Natural killer cell treated with Interleukin-12 subunit alpha and Interleukin-12 subunit beta and Interleukin-15 and Interleukin-18, amount 100 ng/mL, for 72 hours (primary cell): ENCODE data around the gene SLC4A8. TPM values are rescaled to one million over a fixed set of nuclear protein-coding genes. Genes with fewer than 3 reads are reported as not detected.

Experiments used
- ATAC-seq, 2 donors: fragments of 150-1000 bp; cut with Tn5 transposase in 1 of 2; sonication (Bioruptor Pico), chemical (Tn5 transposase) in 1 of 2; 2 replicates each; pipeline ENCODE4 v1.10.0; 2021
- DNase-seq: peaks from one replicate; pipeline ENCODE4 v3.0.0; 2022; ENCODE audit warnings: low spot score
- H3K27ac Mint-ChIP-seq, 2 donors: 1 replicate in 1 of 2; 2 replicates in 1 of 2; pipeline ENCODE4 v1.8.0; 2022; ENCODE audit warnings: mixed read lengths in 2 of 2, mild to moderate bottlenecking in 1 of 2, moderate library complexity in 1 of 2
- H3K27me3 Mint-ChIP-seq, 2 donors: 1 replicate in 1 of 2; 2 replicates in 1 of 2; pipeline ENCODE4 v1.8.0; 2022; ENCODE audit warnings: mixed read lengths in 2 of 2
- H3K36me3 Mint-ChIP-seq: one replicate; pipeline ENCODE4 v1.8.0; 2022; ENCODE audit warnings: mixed read lengths
- H3K4me1 Mint-ChIP-seq, 2 donors: 1 replicate in 1 of 2; 2 replicates in 1 of 2; pipeline ENCODE4 v1.8.0; 2022; ENCODE audit warnings: low read depth in 2 of 2, mixed read lengths in 2 of 2, mild to moderate bottlenecking in 1 of 2
- H3K4me3 Mint-ChIP-seq: one replicate; pipeline ENCODE4 v1.8.0; 2022; ENCODE audit warnings: mixed read lengths
- H3K9me3 Mint-ChIP-seq: 2 replicates; pipeline ENCODE4 v1.8.0; 2022; ENCODE audit warnings: mixed read lengths
- total RNA-seq, 2 donors: library from RNA; stranded (reverse); gene quantifications; one replicate each; pipeline ENCODE4 v1.2.3, GENCODE V29; 2022

The SLC4A8 gene
- total RNA-seq = 1 to 10 TPM; 4.3 to 6.3 TPM

GRCh38 chr12:51424662-51425539, at the start of gene SLC4A8:
Gene SLC4A8, plus strand, starts transcription at chr12:51424831. Its CDS starts 157 bp downstream, at chr12:51424988.
- H3K27ac Mint-ChIP-seq = peak within 1 kb of the TSS in 1 of 2 donors; percentile 41
- H3K36me3 Mint-ChIP-seq = no peaks in the 10 kb centered on the region
- DNase-seq (peak; percentile 95), ATAC-seq (peak; percentile 98)
- no peaks in the 10 kb centered on the region for H3K9me3 Mint-ChIP-seq
- H3K4me1 Mint-ChIP-seq = peaks cover 10 to 13% of the 10 kb centered on the region in 2 donors
- no peaks in the 10 kb centered on the region for H3K27me3 Mint-ChIP-seq
- peak within 1 kb of the TSS; percentile 89 for H3K4me3 Mint-ChIP-seq

- H3K27ac Mint-ChIP-seq = peak overlapping the region in 1 of 2 donors; percentile 66
- no peak overlapping the region for H3K4me3 Mint-ChIP-seq
- H3K9me3 Mint-ChIP-seq = no peaks in the 10 kb centered on the region
- H3K36me3 Mint-ChIP-seq = peaks cover 17% of the 10 kb centered on the region
- no peak for DNase-seq
- no peaks in the 10 kb centered on the region for H3K27me3 Mint-ChIP-seq
- H3K4me1 Mint-ChIP-seq = peaks cover 25 to 41% of the 10 kb centered on the region in 2 donors
- ATAC-seq = no peak
Observed at GRCh38 chr12:51374856-51375255, 49.8 kb upstream of the SLC4A8 start.

GRCh38 chr12:51377099-51377984, 47.3 kb upstream of the SLC4A8 start:
- ATAC-seq = no peak
- Mint-ChIP-seq H3K36me3 (peaks cover 24% of the 10 kb centered on the region), H3K27ac (peak overlapping the region in 1 of 2 donors; percentile 11), H3K9me3 (no peaks in the 10 kb centered on the region), H3K27me3 (no peaks in the 10 kb centered on the region), H3K4me3 (no peak overlapping the region), H3K4me1 (peaks cover 12 to 34% of the 10 kb centered on the region in 2 donors)
- peak; percentile 46 for DNase-seq

DNA sequence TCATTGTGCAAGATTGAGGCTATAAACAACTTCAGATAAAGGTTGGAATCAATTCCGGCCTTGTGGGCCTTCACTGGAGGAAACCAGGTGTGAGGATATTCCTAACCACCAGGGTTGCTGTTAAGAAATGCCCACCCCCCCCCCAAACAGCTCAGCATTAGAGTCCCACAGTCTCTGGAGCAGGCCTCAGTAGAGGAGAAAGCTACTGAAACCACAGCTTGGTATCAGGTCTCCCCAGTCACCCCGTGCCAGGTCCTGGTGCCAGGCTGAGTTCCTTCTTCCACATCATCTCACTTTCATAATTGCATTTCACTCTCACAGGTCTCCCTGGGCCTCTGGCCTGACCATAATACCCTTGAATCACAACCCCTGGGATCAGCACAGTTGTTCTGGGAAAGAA, 45.9 kb upstream of the SLC4A8 start:
- Mint-ChIP-seq H3K4me1 (peaks cover 8 to 27% of the 10 kb centered on the region in 2 donors), H3K27me3 (no peaks in the 10 kb centered on the region), H3K9me3 (no peaks in the 10 kb centered on the region), H3K4me3 (no peak overlapping the region), H3K36me3 (peaks cover 27% of the 10 kb centered on the region), H3K27ac (peak overlapping the region in 1 of 2 donors; percentile 47)
- DNase-seq (no peak), ATAC-seq (no peak)

DNA sequence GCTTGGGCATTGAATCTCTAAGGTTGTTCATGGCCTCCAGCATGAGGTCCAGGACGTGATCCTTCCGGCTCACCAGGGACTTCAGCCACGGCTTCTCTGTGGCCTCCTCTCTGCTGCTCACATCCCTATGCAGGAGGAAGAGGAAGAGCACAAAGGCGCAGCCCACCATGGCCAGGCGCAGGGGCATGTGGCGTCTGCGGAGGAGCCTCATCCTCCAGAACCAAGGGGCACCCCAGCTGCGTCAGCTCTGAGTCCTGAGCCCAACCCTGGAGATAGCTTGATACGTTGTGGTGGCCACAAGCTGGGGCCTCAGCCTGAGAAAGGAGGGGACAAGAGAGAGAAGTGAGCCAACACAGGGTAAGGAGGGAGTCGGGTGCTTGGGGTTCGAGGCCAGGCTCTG, 45.1 kb upstream of the SLC4A8 start:
- H3K4me1 Mint-ChIP-seq = peaks cover 11 to 26% of the 10 kb centered on the region in 2 donors
- no peak overlapping the region for H3K4me3 Mint-ChIP-seq
- no peak for DNase-seq
- no peaks in the 10 kb centered on the region for H3K9me3 Mint-ChIP-seq
- H3K27me3 Mint-ChIP-seq = no peaks in the 10 kb centered on the region
- H3K36me3 Mint-ChIP-seq = peaks cover 26% of the 10 kb centered on the region
- ATAC-seq = no peak
- H3K27ac Mint-ChIP-seq = no peak overlapping the region

DNA sequence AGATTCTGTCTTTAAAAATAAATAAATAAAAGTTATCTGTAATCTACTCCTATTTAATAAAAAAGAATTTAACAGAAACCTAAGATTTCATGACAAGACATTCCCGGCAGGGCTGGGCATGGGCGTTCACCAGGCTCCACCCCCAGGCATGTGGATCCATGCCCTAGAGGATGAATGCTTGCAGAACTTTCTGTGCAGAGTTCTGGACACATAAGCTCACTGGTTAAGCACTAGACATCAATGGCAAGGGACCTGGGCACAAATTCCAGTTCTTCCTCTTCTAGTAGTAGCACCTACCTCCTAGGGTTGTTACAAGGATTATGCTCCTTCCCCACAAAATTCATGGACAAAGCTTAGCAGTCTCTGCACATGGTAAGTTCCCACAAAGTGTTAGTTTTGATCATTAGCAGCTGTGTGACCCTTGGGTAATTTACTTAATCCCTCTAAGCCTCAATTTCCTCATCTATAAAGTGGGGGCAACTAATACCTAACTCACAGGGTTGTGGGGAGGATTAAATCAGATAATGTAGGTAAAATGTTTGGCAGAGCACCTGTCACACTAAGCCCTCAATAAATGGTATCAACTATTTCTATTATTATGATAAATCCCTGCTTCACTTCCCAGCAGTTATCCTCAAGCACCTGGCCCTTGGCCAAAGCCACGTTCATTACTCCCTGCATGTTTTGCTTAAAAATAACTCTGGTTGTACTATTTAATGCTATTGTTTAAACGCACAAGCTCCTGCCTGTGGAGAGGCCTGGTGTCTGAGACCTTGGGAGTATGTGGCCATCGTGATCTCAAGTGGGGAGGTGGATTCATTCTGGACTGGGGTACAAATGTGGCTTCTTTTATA, 43.2 kb upstream of the SLC4A8 start:
- Mint-ChIP-seq H3K4me1 (peaks cover 20 to 28% of the 10 kb centered on the region in 2 donors), H3K27me3 (no peaks in the 10 kb centered on the region), H3K9me3 (no peaks in the 10 kb centered on the region), H3K36me3 (peaks cover 17% of the 10 kb centered on the region), H3K27ac (no peak overlapping the region), H3K4me3 (no peak overlapping the region)
- DNase-seq (no peak), ATAC-seq (no peak)

- Mint-ChIP-seq H3K36me3 (peaks cover 17% of the 10 kb centered on the region), H3K9me3 (no peaks in the 10 kb centered on the region), H3K27ac (peak overlapping the region in 1 of 2 donors; percentile 5), H3K4me1 (peaks cover 25 to 33% of the 10 kb centered on the region in 2 donors), H3K27me3 (no peaks in the 10 kb centered on the region), H3K4me3 (no peak overlapping the region)
- ATAC-seq (no peak), DNase-seq (no peak)
Observed at GRCh38 chr12:51382173-51382572, 42.5 kb upstream of the SLC4A8 start.

DNA sequence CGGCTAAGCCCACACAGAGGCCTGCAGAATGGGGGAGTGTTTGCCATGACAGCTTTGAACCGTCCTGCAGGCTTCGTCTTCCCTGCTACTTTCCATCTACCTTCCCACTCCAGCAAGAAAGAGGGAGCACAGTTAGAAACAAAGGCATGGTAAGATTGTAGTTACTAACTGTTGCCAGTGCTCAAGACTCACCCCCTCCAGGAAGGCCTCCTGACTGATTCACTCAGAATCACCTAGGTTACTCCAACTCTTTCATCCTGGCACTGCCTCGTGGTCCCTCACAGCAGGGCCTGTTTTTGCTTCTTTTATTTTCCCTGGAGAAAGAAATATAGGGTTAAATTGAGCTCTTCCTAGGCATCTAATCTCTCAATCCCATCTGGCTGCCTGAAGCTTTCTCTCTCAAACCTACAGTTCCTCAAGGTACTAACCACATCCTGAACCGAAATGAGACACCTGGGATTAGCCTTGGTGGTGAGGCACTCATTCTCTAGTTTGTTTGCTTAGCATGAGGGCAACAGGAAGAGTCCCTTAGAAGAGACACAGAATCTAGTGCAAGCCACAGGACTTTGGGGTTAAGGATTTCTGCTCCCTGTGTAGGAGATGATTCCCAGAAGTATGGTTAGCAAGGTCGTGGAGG, 41.2 kb upstream of the SLC4A8 start:
- Mint-ChIP-seq H3K9me3 (no peaks in the 10 kb centered on the region), H3K36me3 (peaks cover 10% of the 10 kb centered on the region), H3K4me3 (no peak overlapping the region), H3K4me1 (peaks cover 36 to 39% of the 10 kb centered on the region in 2 donors), H3K27ac (peak overlapping the region in 1 of 2 donors; percentile 47), H3K27me3 (no peaks in the 10 kb centered on the region)
- ATAC-seq = no peak
- no peak for DNase-seq

DNA sequence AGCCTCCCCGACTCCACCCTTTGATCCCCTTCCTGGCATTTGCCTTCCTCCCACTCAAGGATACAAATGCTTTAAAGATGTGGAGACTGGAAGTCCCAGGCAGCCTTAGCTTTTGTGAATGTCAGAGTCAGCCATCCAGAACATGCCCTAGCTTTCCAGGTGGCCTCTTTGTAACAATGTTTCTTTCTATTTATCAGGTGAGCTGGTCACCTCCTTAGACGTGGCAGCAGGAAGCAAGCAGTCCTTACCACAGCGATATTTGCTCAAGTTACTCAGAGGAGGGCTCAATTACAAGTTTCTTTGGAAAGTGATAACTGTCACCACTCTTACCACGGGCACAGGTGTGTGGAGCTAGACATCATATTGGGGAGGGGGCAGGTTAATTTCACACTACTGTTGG, 38.3 kb upstream of the SLC4A8 start:
- Mint-ChIP-seq H3K4me1 (peaks cover 63 to 65% of the 10 kb centered on the region in 2 donors), H3K27ac (peak overlapping the region in 1 of 2 donors; percentile 33), H3K9me3 (no peaks in the 10 kb centered on the region), H3K4me3 (peak overlapping the region; percentile 11), H3K27me3 (no peaks in the 10 kb centered on the region), H3K36me3 (peaks cover 10% of the 10 kb centered on the region)
- no peak for DNase-seq
- ATAC-seq = no peak

GRCh38 chr12:51388069-51388799, 36.4 kb upstream of the SLC4A8 start:
- Mint-ChIP-seq H3K4me3 (peak overlapping the region; percentile 14), H3K27me3 (no peaks in the 10 kb centered on the region), H3K27ac (peak overlapping the region; percentile 32 to 95), H3K4me1 (peaks cover 61 to 70% of the 10 kb centered on the region in 2 donors), H3K36me3 (no peaks in the 10 kb centered on the region), H3K9me3 (no peaks in the 10 kb centered on the region)
- DNase-seq (no peak), ATAC-seq (no peak)

- peak overlapping the region; percentile 14 for H3K4me3 Mint-ChIP-seq
- peaks cover 66 to 70% of the 10 kb centered on the region in 2 donors for H3K4me1 Mint-ChIP-seq
- no peaks in the 10 kb centered on the region for H3K9me3 Mint-ChIP-seq
- H3K27me3 Mint-ChIP-seq = no peaks in the 10 kb centered on the region
- DNase-seq (no peak), ATAC-seq (no peak)
- peak overlapping the region; percentile 32 to 95 for H3K27ac Mint-ChIP-seq
- no peaks in the 10 kb centered on the region for H3K36me3 Mint-ChIP-seq
Observed at GRCh38 chr12:51388846-51389245, 35.8 kb upstream of the SLC4A8 start.

DNA sequence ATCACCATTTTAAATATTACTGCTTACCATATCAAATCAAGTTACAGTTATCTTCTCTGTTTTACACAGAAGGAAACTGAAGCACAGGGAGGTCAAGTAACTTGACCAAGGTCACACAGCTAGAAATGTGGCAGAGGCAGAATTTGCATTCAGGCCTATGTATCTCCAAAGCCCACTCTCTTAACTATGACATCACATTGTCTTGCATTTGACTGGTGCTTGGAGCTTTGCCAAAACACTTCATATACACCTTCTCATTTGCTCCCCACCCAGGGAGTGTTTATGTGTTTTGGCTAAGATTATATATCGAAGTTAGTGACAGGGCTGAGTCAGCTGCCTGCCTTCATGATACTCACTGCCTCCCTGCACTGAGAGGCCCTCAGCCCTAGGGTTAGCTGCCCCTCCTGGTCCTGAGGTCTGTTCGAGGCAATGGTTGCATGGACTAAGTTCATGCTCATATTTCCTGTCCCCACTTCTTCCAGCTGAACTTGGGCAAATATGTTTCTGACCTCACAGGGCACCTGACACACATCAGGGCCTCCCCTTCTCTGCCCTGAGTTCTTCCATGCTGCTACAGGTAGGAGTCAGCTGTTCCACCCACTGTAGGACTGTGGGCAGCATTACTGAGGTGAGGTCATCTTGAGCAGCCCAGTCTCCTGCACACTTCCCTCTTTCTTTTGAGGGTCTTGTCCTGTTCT, 35.2 kb upstream of the SLC4A8 start:
- H3K27ac Mint-ChIP-seq = peak overlapping the region; percentile 32 to 95
- peaks cover 70 to 73% of the 10 kb centered on the region in 2 donors for H3K4me1 Mint-ChIP-seq
- ATAC-seq (no peak), DNase-seq (no peak)
- no peaks in the 10 kb centered on the region for H3K36me3 Mint-ChIP-seq
- no peaks in the 10 kb centered on the region for H3K27me3 Mint-ChIP-seq
- H3K9me3 Mint-ChIP-seq = no peaks in the 10 kb centered on the region
- peak overlapping the region; percentile 27 for H3K4me3 Mint-ChIP-seq
